GM18511 (cell line): ENCODE measurements around the gene GABRB3.

ENCODE experiments used
- ATAC-seq: cut with Tn5 transposase; IDR thresholded peaks from one replicate; pipeline ENCODE4 v1.9.1; 2021; ENCODE audit warnings: mild to moderate bottlenecking, moderate library complexity; ENCODE audit not compliant: unreplicated experiment

Gene GABRB3

GRCh38 chr15:26562336-26562735 is 210.5 kb downstream of the GABRB3 start:
- no peak for ATAC-seq

GRCh38 chr15:26561896-26562295 is 211.0 kb downstream of the GABRB3 start:
- no peak for ATAC-seq

GRCh38 chr15:26561130-26561529 is 211.7 kb downstream of the GABRB3 start:
- ATAC-seq, result no peak

GRCh38 chr15:26555898-26556297 is 217.0 kb downstream of the GABRB3 start:
- ATAC-seq, result no peak

- no peak for ATAC-seq
These were observed 221.4 kb downstream of the GABRB3 start for GRCh38 chr15:26551473-26551872.

GRCh38 chr15:26550880-26551279 is 222.0 kb downstream of the GABRB3 start:
- no peak for ATAC-seq

GRCh38 chr15:26537663-26538062 is 235.2 kb downstream of the GABRB3 start:
- no peak for ATAC-seq

- no peak for ATAC-seq
These were observed 241.4 kb downstream of the GABRB3 start for GRCh38 chr15:26531489-26531888.

- no peak for ATAC-seq
These were observed 247.8 kb downstream of the GABRB3 start for GRCh38 chr15:26525096-26525495.

GRCh38 chr15:26521691-26522198 is 251.1 kb downstream of the GABRB3 start:
- ATAC-seq, result no peak

- ATAC-seq, result no peak
These were observed 251.7 kb downstream of the GABRB3 start for GRCh38 chr15:26521130-26521529.

- no peak for ATAC-seq
These were observed 254.0 kb downstream of the GABRB3 start for GRCh38 chr15:26518885-26519284.

GRCh38 chr15:26516102-26516980 is 256.5 kb downstream of the GABRB3 start:
- ATAC-seq, result no peak

- no peak for ATAC-seq
These were observed 268.9 kb downstream of the GABRB3 start for GRCh38 chr15:26504009-26504408.
